SIG-M5 (cell line): ENCODE data around the gene LRRC8B.

Experiments
- DNase-seq: peaks from one replicate; lab custom pipeline; 2025; lab: John Stamatoyannopoulos, UW

Gene LRRC8B

GRCh38 chr1:89547563-89548116 lies 23.0 kb downstream of the LRRC8B start:
- no peak for DNase-seq

DNA sequence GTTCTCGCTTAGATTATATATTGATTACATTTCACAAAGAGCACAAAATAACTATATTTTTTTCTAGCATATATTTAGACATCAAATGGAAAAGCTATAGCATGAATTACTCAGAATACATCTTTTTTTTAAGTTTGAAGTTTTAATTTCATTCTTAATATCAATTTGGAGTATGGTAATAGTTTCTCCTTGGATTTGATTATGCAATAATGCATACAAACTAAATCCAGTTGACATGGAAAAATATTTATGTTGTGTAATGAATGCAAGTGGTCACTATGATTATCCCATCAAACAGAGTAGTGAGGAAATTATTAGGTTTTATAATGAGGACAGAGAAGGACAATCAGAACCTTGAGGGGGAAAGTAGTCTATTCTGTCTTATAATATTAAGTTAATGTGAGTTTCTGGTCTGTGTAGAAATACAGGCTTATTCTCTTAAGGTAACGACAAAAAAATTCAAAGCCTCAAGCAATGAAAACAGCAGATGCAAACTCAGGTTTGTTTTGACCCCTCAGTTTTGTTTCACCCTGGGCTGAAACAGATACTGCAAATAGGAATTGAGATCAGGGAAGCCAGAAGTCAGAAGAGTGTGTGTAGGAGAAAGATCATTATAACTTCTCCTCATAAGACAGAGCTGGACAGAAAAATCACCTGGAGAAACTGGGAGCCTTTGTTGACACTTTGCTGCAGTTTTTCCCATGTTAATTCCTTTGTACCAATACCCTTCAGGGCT lies 23.7 kb downstream of the LRRC8B start:
- DNase-seq, result no peak

DNA sequence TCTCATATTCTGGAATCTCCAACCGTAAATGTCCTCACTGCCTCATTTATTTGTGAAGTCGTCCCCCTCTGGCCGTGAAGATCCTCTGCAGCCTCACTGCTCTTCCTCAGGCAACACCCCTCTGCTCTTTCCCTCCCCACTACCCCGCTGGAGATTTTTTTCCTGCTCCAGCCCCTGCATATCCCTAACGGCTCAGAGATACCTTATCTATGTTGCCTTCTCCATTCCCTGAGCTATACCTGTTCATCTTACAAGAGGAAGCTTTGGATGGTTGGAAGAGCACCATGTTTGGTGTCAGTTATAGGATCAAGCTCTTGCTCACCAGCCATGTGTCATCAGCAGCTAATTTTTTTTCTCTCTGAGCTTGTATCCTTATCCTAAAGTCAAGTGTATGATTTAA lies 26.4 kb downstream of the LRRC8B start:
- DNase-seq, result no peak

DNA sequence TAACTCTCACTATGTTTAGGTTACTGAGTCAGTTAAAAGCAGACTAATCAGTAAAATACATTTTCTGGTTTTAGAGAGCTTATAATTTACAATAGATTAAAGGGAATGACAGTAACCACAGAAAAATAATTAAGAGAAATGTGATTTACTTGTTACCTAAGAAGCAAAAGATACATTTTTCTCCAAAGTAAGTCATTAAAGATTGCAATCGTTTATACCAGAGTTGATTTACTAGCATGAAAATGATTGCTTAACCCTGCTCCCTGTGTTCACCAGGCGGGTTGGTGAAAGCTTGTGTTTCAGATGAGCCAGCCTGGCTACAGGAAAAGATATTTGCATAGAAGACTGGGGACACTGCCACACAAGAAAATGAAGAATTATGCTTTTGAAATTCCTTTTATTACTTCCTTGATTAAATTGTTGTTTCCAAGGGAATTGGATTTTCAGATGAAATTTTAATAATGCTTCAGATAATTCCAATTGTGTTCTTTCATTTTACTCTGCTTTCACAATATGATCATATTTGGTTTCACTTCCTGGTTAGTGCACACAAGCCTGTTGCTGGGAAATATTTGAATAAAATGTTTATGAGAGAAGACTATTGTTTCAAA lies 27.9 kb downstream of the LRRC8B start:
- DNase-seq, result peak; percentile 46

DNA sequence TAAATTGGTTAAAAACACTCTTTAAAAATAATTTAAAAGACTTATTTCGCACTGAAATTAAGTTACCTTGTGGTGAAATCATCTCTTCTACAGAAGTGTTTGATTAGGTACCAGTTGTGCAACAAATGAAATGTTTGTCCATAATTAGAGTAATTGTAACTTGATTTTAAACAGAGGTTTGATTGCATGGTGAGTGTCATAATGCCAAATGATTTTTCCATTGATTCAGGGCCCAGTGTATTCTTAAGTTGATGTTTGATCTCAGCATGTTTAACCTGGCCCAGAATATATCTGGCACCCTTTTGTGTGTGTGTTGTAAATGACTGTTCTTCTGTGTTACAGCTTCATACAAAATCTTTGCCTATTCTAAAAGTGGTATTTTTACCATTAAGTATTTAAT lies 28.5 kb downstream of the LRRC8B start:
- no peak for DNase-seq

GRCh38 chr1:89555550-89555949 lies 30.9 kb downstream of the LRRC8B start:
- DNase-seq, result no peak

DNA sequence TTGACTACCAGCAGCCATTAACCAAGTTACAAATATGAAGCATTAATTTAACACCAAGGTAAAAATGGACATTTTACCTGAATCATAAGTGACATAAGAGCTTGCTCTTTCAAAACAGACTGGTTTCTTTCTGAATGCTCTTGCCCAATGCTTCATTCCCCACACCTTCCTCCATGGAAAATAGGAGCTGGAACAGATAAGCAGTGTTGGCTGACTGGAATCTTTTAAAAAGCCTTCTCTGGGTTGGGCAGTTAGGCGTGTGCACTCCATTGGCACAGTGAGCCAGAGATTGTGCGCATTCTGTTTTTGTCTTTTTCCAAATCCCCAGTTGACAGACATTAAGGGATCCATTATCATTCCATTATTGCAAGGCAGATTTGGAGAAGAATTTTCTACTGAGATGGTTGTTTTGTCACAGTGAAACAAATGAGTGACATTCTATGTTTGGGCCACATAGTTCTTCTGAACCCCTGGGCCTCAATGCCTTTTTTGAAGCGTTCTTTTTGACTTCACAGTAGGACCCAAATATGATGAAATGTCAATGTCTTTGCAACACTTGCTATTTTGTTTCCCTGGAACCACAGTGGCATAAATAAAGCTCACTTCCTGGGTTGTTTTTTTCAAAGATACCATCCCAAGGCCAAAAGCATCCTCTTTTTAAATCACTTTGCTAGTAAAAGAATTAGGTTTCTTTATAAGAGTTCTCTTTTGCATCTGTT lies 32.3 kb downstream of the LRRC8B start:
- no peak for DNase-seq

DNA sequence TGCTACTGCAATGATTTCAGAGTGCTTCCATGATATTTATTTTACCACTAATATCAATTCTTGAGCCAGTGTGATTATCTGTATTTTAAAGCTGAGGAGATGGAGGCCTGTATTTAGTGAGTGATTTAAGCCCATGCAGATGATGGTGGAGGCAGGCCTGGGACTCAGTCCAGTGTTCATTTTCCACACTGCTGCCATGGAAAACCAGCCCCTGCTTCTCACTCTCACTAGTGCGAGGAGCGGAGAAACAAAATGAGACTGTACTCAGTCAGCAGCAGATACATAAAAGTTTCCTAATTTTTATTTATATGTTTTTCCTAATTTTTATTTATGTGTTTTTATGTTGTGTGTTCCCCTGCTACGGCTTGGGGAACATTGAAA lies 32.8 kb downstream of the LRRC8B start:
- DNase-seq, result no peak

- no peak for DNase-seq
Observed at GRCh38 chr1:89557956-89558355, 33.3 kb downstream of the LRRC8B start.

DNA sequence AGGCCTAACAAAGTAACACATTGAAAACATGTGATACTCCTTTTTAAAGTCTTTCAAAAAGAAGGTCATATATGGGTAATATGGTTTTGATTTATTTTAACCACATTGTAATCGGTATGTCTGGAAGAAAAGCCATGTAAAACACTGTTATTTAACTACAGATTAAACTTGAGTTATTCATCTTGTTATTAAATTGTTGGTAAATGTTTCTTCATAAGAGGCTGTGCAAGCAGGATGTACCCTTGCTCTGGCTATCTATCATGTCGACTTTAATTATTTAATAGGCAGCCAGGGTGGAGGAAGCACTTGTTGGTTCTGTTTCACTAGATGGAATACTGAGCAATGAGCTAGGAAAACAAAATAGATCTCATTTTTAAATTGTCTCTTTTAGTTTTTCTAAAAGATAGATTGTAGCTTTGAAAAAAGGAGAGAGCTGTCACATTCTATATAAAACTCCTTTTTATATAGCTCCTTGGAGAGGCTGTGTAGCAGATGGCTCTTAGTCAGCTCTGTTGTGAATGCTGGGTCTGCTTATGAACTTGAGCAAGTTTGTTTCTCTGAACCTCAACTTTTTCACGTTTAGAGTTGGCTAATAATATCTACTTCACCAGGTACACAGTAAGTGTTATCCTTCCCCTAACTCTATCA lies 39.5 kb downstream of the LRRC8B start:
- DNase-seq, result no peak

- no peak for DNase-seq
Observed at GRCh38 chr1:89565521-89565920, 40.9 kb downstream of the LRRC8B start.

DNA sequence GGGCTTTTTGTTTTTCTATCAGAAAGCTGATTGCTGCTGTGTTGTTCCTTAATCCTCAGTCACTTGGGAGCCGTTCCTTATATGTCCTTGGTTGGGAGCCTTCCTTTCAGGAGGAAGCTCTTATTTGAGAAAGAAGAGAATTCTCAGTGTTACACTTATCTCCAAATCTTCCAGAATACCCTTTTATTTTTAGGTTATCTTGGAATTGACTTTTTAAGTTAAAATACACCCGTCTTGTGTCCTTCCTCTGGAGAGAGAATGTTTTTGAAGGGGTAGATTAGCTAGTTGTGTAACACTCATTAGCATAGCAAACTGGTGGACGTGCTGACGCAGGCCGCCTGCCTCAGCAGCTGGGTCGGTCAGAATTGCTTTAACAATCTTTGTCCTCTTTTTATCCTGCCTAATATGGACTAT lies 42.1 kb downstream of the LRRC8B start:
- no peak for DNase-seq

DNA sequence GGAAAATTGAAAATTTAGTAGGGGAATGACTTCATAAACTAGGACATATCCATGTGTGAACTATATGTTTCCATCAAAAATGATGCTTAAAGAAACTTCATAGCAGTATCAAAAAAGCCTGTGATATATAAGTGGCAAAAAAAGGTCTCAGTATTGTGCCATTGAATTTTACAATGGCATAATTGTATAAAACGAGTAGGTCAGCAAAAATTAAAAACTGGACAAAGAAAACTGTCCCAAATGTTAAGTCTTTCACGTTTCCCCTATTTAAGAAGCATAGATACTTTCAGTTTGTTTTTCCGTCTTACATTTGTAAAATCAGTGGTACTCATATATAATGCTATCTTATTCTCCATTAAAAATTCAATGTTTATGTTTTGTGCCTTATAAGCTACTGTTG lies 43.2 kb downstream of the LRRC8B start:
- no peak for DNase-seq

DNA sequence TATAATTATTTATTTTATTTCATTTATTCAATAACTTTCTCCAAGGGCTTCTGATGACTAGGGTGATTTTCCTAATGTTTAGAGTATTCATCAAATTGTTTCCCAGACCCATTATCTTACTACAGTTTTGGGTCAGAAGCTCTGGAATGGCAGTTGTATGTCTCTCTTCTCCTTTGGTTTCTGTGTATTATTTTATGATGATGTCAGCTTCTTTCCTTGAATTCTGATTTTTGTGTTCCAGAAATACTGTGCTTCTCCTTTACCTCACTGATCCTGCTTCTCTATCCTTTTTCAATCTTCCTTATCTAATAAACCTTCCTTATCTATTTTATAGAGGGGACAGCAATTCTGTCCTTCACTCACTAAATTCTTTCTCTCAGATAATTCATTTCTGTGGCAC lies 48.8 kb downstream of the LRRC8B start:
- no peak for DNase-seq

GRCh38 chr1:89574621-89575020 lies 50.0 kb downstream of the LRRC8B start:
- no peak for DNase-seq

DNA sequence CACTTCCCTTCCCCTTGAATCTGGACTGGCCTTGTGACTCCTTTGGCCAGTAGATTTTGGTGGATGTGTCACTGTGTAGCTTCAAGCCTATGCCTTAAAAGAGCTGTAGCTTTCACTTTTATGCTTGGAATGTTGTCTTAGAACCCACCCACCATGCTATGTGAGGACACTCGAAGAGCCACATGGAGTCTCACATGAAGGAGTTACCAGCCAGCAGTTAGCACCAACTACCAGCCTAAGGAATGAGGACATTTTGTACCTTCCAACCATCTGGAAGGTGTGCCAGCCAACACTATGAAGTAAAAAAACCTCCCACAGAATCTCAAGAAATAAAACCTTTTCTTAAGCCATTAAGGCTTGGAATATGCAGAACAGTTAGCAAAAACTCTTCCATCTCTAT lies 50.6 kb downstream of the LRRC8B start:
- DNase-seq, result no peak

DNA sequence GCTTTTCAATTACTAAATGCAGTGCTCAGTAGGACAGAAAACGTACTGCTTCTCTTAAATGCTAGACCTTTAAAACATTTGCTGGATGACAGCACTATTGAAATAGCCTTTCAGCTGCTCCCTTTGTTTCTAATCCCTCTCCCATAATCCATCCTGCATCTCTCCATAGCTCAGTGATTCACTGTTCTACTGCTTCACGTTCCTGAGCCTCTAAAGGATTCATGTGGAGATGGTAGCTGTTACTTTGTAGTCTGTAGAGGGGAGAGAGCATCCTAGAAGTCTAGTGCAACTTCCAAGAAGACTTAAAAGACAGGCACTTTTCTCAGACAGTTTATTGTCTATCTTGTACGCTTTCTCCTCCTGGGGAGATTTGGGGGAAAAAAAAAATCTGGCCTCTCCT lies 51.4 kb downstream of the LRRC8B start:
- DNase-seq, result no peak

DNA sequence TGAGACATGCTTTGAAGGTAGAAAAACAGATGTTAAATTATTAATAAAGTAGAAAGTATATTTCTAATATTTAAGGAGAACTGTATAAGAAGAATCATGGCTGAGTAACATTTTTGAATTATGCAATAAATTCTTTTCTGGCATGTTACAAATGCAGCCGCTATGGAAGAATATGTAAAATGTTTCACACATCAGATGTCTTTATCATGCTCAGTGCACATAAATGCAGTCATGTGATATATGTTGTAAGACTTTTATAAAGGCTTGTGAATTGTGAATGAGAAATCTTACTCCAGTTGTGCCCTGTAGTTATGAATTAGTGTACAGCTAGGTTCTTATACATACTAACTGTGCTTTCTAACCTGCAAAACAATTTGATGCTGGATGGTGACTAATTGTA lies 53.5 kb downstream of the LRRC8B start:
- DNase-seq, result no peak

DNA sequence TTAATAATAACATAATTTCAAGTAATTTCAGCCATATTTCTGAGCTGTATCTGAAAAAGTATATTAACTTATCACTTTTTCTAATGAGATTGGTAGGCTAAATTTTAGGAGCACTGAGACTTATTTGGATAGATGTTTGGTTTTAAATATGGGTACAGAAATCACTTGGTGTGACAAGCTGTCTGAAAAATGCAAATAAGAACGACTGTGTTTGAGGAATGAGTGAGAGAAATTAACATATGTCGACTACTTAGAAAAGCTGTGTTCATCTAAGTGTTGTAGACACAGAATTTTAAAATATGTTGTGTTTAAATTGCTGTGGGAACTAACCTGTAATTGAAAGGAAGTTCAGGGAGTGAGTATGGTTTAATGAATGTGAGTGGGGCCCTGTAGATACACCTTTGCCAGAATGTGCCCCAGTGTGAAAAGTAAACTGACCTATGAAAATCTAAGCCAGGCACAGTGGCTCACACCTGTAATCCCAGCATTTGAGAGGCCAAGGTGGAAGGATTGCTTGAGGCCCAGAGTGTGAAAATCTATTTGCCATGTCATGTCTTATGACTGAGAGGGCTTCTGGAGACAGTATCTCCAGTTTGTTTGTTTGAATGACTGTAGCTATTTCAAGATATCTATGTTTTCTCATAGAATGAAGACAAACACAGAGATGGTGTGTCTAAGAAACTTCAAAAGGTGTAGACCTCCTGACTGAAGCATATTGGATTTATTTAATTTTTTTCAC lies 54.5 kb downstream of the LRRC8B start:
- DNase-seq, result no peak

DNA sequence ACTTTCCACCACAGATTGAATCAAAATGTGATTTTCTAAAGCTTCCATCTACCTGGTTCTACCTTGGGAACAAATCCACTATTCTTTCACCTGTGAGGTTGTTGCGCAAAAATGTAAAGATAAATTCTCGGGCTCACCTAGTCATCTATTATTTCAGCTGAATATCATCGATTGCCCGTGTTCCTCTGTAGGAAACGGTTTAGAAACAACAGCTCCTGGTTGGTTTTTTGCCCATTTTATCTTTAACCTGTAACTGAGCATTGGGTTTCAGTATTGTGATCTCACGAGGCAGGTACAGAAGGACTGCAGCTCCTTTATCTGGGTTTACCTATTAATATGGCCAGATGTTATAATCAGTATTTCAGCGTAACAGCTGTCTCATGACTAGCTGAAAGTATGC lies 55.4 kb downstream of the LRRC8B start:
- DNase-seq, result no peak

DNA sequence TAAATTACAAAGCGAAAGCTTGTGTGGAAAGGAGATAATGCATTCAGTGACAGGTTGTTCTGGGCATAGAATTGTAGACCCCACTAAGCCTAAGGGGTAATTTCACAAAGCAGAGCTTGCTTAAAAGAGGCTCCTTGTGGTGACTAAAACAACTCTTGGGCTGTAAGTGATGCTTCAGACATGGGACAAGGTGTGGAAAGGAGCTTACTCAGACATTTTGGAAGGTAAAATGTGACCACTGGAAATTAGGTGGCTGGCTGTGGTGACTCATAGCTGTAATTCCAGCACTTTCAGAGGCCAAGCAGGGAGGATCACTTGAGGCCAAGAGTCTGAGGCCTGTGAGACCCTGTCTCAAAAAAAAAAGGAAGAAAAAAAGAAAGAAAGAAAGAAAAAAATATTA lies 57.2 kb downstream of the LRRC8B start:
- no peak for DNase-seq

- DNase-seq, result no peak
Observed at GRCh38 chr1:89582571-89582970, 57.9 kb downstream of the LRRC8B start.
